ENCODE results near the gene SMIM10L1.
A peak's percentile ranks its signal among the peaks of the same experiment; 100 is the strongest.

SMIM10L1 gene

GRCh38 chr12:11162502-11162901, 8.5 kb upstream of the SMIM10L1 start:
- no peak for TF ChIP-seq ZFX (IDR thresholded peaks at IDR 0.05)
- no peak overlapping the region for H3K27ac ChIP-seq

GRCh38 chr12:11164384-11164783, 6.6 kb upstream of the SMIM10L1 start:
- TF ChIP-seq ZFX (IDR thresholded peaks at IDR 0.05) (no peak), CTCF (conservative IDR thresholded peaks at IDR 0.05) (no peak)
- no peak overlapping the region for H3K27ac ChIP-seq

- TF ChIP-seq ZFX (IDR thresholded peaks at IDR 0.05): no peak
- no peak for TF ChIP-seq CTCF (conservative IDR thresholded peaks at IDR 0.05)
- no peak overlapping the region for H3K27ac ChIP-seq
Measured at GRCh38 chr12:11166300-11166699, 4.7 kb upstream of the SMIM10L1 start.

- TF ChIP-seq CTCF (conservative IDR thresholded peaks at IDR 0.05) (no peak), ZFX (IDR thresholded peaks at IDR 0.05) (no peak)
- peak overlapping the region; percentile 99 for H3K27ac ChIP-seq
Measured at GRCh38 chr12:11170810-11171144, 217 bp upstream of the SMIM10L1 start.

- no peak for TF ChIP-seq ZFX (IDR thresholded peaks at IDR 0.05)
- TF ChIP-seq CTCF (conservative IDR thresholded peaks at IDR 0.05): no peak
- peak overlapping the region; percentile 99 for H3K27ac ChIP-seq
Measured at GRCh38 chr12:11171969-11172675, 1.1 kb downstream of the SMIM10L1 start.

GRCh38 chr12:11174022-11174421, 3.0 kb downstream of the SMIM10L1 start:
- no peak overlapping the region for H3K27ac ChIP-seq
- TF ChIP-seq CTCF (conservative IDR thresholded peaks at IDR 0.05): no peak

GRCh38 chr12:11178250-11178649, 7.3 kb downstream of the SMIM10L1 start:
- TF ChIP-seq ZFX (IDR thresholded peaks at IDR 0.05) (no peak), CTCF (conservative IDR thresholded peaks at IDR 0.05) (no peak)
- H3K27ac ChIP-seq: no peak overlapping the region

GRCh38 chr12:11182529-11182928, 11.5 kb downstream of the SMIM10L1 start:
- no peak for TF ChIP-seq ZFX (IDR thresholded peaks at IDR 0.05)
- TF ChIP-seq CTCF (conservative IDR thresholded peaks at IDR 0.05): no peak
- H3K27ac ChIP-seq: no peak overlapping the region

Measured in C4-2B (cell line).